ENCODE measurements around the gene TBP. TPM values are rescaled to one million over a fixed set of nuclear protein-coding genes. Genes with fewer than 3 reads are reported as not detected.

The TBP gene
- total and polyA plus RNA-seq, 2 experiments from 2014 or later = 24.6 to 27.5 TPM

DNA sequence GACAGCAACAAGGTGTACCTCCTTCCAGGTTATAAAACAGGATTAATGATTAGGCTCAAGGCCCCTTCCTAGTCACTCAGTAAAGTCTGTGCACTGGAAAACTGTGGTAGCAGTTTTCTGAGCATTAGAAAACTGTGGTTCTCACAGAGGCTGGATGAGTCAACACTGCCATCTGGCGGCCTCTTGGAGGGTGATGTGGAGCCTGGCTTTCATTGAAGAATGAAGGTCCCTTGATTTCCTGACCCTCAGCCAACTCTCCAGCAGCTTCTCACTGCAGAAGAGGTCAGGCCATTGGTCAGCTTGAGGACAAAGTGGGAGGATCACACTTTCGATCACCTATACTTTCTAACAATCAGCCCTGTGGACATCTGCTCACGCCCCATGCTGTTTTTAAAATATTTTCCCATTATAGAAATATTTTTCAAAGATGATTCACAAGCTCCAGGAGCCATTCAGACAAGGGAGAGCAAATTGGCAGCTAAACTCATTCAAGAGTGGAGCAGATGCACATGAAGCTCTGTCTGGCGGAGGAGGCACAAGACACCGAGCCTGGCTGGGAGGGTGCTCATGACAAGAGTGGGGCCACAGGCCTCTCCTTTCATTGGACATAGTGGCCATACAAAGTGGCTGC lies 24.2 kb upstream of the TBP start:
- peak; percentile 83 to 86 for DNase-seq (ENCODE audit: low read depth in 1 of 2, low spot score in 1 of 2)
- Histone ChIP-seq H3K4me1 (ENCODE audit: low read depth) (no peaks in the 10 kb centered on the region), H3K27ac (no peak overlapping the region), H3K27me3 (no peaks in the 10 kb centered on the region), H3K4me3 (no peak overlapping the region), H3K9me3 (ENCODE audit: low read depth) (no peaks in the 10 kb centered on the region), H3K36me3 (peaks cover 21% of the 10 kb centered on the region)
- TF ChIP-seq CTCF (IDR thresholded peaks at IDR 0.05; ENCODE audit: low read depth, low read length) = peak; percentile 94

DNA sequence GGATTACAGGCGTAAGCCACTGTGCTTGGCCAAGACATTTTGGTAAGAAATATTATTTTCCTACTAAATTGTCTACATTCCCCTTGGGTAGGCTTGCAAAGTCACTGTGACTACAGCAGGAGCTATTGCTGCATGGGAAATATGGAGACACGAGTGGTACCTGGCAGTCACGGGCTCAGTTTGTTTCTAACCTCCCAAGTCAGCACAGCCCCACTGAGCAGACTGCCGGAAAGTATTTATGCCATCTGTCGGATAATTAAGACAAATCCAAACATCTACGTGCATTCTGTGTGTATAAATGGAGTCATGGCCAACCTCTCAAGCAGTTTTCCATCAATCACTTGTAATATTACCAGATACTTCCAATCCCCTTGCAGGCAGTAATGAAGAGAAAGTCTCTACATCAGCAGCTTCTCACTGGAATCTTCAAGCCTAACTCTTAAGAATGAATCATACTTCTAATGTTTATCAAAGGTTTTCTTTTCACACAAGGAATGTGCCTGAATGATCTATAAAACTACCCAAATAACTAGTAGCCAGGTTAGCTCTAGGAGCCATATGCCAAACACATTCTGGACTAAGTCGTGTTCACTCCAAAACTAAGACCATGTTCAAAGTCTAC lies 21.2 kb upstream of the TBP start:
- H3K4me1 ChIP-seq (ENCODE audit: low read depth) = no peaks in the 10 kb centered on the region
- no peaks in the 10 kb centered on the region for H3K27me3 ChIP-seq
- DNase-seq (ENCODE audit: low read depth in 1 of 2, low spot score in 1 of 2) = no peak
- TF ChIP-seq CTCF (IDR thresholded peaks at IDR 0.05; ENCODE audit: low read depth, low read length) = no peak
- H3K4me3 ChIP-seq = no peak overlapping the region
- peak overlapping the region; percentile 48 for H3K27ac ChIP-seq
- H3K36me3 ChIP-seq = peaks cover 49% of the 10 kb centered on the region
- no peaks in the 10 kb centered on the region for H3K9me3 ChIP-seq (ENCODE audit: low read depth)

DNA sequence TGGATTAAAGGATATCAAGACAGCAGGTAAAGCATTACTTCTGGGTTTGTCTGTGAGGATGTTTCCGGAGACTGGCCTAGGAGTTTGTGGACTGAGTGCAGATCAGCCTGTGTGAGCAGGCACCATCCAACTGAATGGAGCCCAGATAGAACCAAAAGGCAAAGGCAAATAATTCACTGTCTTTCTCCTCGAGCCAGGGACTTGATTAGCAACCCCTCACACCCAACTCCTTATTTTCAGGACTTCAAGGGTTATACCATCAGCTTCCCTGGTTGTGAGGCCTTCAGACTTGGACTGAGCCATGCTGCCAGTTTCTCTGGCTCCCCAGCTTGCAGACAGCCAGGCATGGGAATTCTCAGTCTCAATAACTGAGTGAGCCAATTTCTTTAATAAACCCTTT lies 20.4 kb upstream of the TBP start:
- Histone ChIP-seq H3K27me3 (no peaks in the 10 kb centered on the region), H3K4me3 (no peak overlapping the region), H3K9me3 (ENCODE audit: low read depth) (no peaks in the 10 kb centered on the region), H3K36me3 (peaks cover 57% of the 10 kb centered on the region), H3K4me1 (ENCODE audit: low read depth) (no peaks in the 10 kb centered on the region), H3K27ac (peak overlapping the region; percentile 50)
- no peak for DNase-seq (ENCODE audit: low read depth in 1 of 2, low spot score in 1 of 2)
- TF ChIP-seq CTCF (IDR thresholded peaks at IDR 0.05; ENCODE audit: low read depth, low read length) = no peak

GRCh38 chr6:170535004-170535403 lies 19.2 kb upstream of the TBP start:
- H3K27ac ChIP-seq = no peak overlapping the region
- DNase-seq (ENCODE audit: low read depth in 1 of 2, low spot score in 1 of 2) = no peak
- H3K36me3 ChIP-seq = peaks cover 69% of the 10 kb centered on the region
- H3K9me3 ChIP-seq (ENCODE audit: low read depth) = no peaks in the 10 kb centered on the region
- H3K4me1 ChIP-seq (ENCODE audit: low read depth) = no peaks in the 10 kb centered on the region
- no peak for TF ChIP-seq CTCF (IDR thresholded peaks at IDR 0.05; ENCODE audit: low read depth, low read length)
- no peaks in the 10 kb centered on the region for H3K27me3 ChIP-seq
- H3K4me3 ChIP-seq = no peak overlapping the region

GRCh38 chr6:170536671-170537070 lies 17.5 kb upstream of the TBP start:
- no peaks in the 10 kb centered on the region for H3K9me3 ChIP-seq (ENCODE audit: low read depth)
- H3K36me3 ChIP-seq = peaks cover 72% of the 10 kb centered on the region
- no peak for TF ChIP-seq CTCF (IDR thresholded peaks at IDR 0.05; ENCODE audit: low read depth, low read length)
- H3K27me3 ChIP-seq = no peaks in the 10 kb centered on the region
- H3K27ac ChIP-seq = no peak overlapping the region
- no peak for DNase-seq (ENCODE audit: low read depth in 1 of 2, low spot score in 1 of 2)
- H3K4me1 ChIP-seq (ENCODE audit: low read depth) = no peaks in the 10 kb centered on the region
- no peak overlapping the region for H3K4me3 ChIP-seq
